Astrocyte of the spinal cord (primary cell): ENCODE data around the gene APOE.

Experiments
- DNase-seq: peaks from one replicate; pipeline ENCODE4 v3.0.0; 2011; ENCODE audit warnings: low read depth, low spot score
- H3K4me3 ChIP-seq: 2 replicates; pipeline ENCODE4 v1.5.1; 2011; ENCODE audit warnings: low read depth, mild to moderate bottlenecking, low read length, moderate library complexity
- CTCF ChIP-seq: IDR thresholded peaks from 2 replicates; pipeline ENCODE4 v1.5.1; 2012; ENCODE audit warnings: low read depth, mild to moderate bottlenecking, low read length, inconsistent platforms
- in situ Hi-C: cut with HindIII; loops from 2 replicates; pipeline ENCODE4 v1.10.0; 2017; ENCODE audit warnings: low sequenced_read_pairs

APOE gene

GRCh38 chr19:44903216-44903601, 2.4 kb upstream of the APOE start:
- TF ChIP-seq CTCF = no peak
- no peak for DNase-seq
- no peak overlapping the region for H3K4me3 ChIP-seq
- in situ Hi-C loops = no loop called here

- no peak overlapping the region for H3K4me3 ChIP-seq
- peak; percentile 69 for DNase-seq
- in situ Hi-C loops = no loop called here
- peak; percentile 99 for TF ChIP-seq CTCF
Measured at GRCh38 chr19:44903602-44904425, 1.8 kb upstream of the APOE start.

- no peak for DNase-seq
- TF ChIP-seq CTCF = peak; percentile 20
- H3K4me3 ChIP-seq = no peak overlapping the region
- in situ Hi-C loops = no loop called here
Measured at GRCh38 chr19:44904426-44904994, 1.1 kb upstream of the APOE start.

GRCh38 chr19:44907613-44908012, 2.0 kb downstream of the APOE start:
- no peak for TF ChIP-seq CTCF
- no peak for DNase-seq
- H3K4me3 ChIP-seq = no peak overlapping the region
- in situ Hi-C loops = no loop called here

- DNase-seq = no peak
- no peak for TF ChIP-seq CTCF
- no peak overlapping the region for H3K4me3 ChIP-seq
- in situ Hi-C loops = no loop called here
Measured at GRCh38 chr19:44908074-44908835, 2.7 kb downstream of the APOE start.

- no peak for DNase-seq
- in situ Hi-C loops = no loop called here
- no peak for TF ChIP-seq CTCF
- no peak overlapping the region for H3K4me3 ChIP-seq
Measured at GRCh38 chr19:44908836-44909261, 3.3 kb downstream of the APOE start.
